DND-41 (cell line): ENCODE measurements around the gene PCSK2.

ENCODE experiments used
- ATAC-seq: fragments of 200-7000 bp; cut with Tn5 transposase; 3 replicates; pipeline ENCODE4 v1.9.1; 2021; ENCODE audit warnings: low read depth; ENCODE audit not compliant: insufficient read depth
- DNase-seq: peaks from one replicate; pipeline ENCODE4 v3.0.0-alpha.2; 2020
- H2AFZ ChIP-seq: 2 replicates; pipeline ENCODE4 v1.6.0; 2012; ENCODE audit warnings: low read depth, low read length
- H3K27ac ChIP-seq: 2 replicates; pipeline ENCODE4 v1.5.1; 2012; ENCODE audit warnings: low read length, inconsistent platforms
- H3K27me3 ChIP-seq: fragments of 200-600 bp; sonication (generic); 2 replicates; pipeline ENCODE4 v1.6.0; 2012; ENCODE audit warnings: low read length, mild to moderate bottlenecking, inconsistent platforms; ENCODE audit not compliant: insufficient read depth, poor library complexity
- H3K36me3 ChIP-seq: 2 replicates; pipeline ENCODE4 v1.5.1; 2012; ENCODE audit warnings: low read length, inconsistent platforms; ENCODE audit not compliant: insufficient read depth
- H3K4me1 ChIP-seq: 2 replicates; pipeline ENCODE4 v1.5.1; 2012; ENCODE audit warnings: mild to moderate bottlenecking, low read length; ENCODE audit not compliant: insufficient read depth
- H3K4me2 ChIP-seq: 2 replicates; pipeline ENCODE4 v1.6.0; 2012; ENCODE audit warnings: mild to moderate bottlenecking, moderate library complexity, low read length, inconsistent platforms; ENCODE audit not compliant: insufficient read depth
- H3K4me3 ChIP-seq, 2 experiments: fragments of 200-600 bp in 1 of 2; shearing (Covaris generic) in 1 of 2; 2 replicates each; pipeline ENCODE4 v1.5.1; 2012 to 2016; ENCODE audit warnings: inconsistent platforms in 2 of 2, low read length in 2 of 2, mild to moderate bottlenecking in 2 of 2, low read depth in 1 of 2, moderate library complexity in 1 of 2
- H3K79me2 ChIP-seq: 2 replicates; pipeline ENCODE4 v1.6.0; 2012; ENCODE audit warnings: low read length, inconsistent platforms; ENCODE audit not compliant: insufficient read depth
- H3K9ac ChIP-seq: 2 replicates; pipeline ENCODE4 v1.6.0; 2012; ENCODE audit warnings: low read depth, mild to moderate bottlenecking, inconsistent platforms, low read length, moderate library complexity
- H3K9me3 ChIP-seq: 2 replicates; pipeline ENCODE4 v1.5.1; 2012; ENCODE audit warnings: low read length, moderate library complexity, mild to moderate bottlenecking, inconsistent platforms; ENCODE audit not compliant: insufficient read depth, severe bottlenecking
- H4K20me1 ChIP-seq: 2 replicates; pipeline ENCODE4 v1.6.0; 2012; ENCODE audit warnings: low read length; ENCODE audit not compliant: insufficient read depth
- CTCF ChIP-seq: IDR thresholded peaks from 2 replicates; pipeline ENCODE4 v1.5.1; 2012; ENCODE audit warnings: borderline replicate concordance, low read length, moderate library complexity, mild to moderate bottlenecking; ENCODE audit not compliant: poor library complexity, severe bottlenecking; ENCODE audit errors: extremely low read depth
- EZH2 ChIP-seq: IDR thresholded peaks from 3 replicates; pipeline ENCODE4 v1.6.1; 2012; ENCODE audit warnings: borderline replicate concordance, low read depth, mild to moderate bottlenecking, moderate library complexity, low read length, inconsistent platforms; ENCODE audit not compliant: severe bottlenecking

PCSK2 gene

DNA sequence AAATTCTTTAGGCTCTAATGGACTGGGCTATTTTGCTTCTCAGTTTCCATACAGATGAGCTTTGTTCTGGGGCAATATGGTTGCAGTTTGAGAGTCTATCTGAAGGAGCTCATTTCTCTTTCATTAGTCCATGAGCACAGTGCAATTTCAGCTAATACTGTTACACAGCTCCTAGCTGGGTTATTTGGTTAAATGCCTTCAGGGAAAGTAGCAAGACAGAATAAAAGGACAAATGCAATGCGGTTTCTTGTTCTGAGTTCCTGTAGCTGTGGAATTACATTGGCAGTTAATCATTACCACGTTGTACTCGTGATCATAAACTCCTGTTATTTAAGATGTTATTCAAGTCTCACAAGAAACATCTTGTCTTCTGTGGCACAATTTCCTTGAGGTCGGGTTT lies 176.6 kb downstream of the PCSK2 start:
- Histone ChIP-seq H3K79me2 (no peaks in the 10 kb centered on the region), H2AFZ (no peak overlapping the region), H3K9me3 (no peaks in the 10 kb centered on the region), H3K36me3 (no peaks in the 10 kb centered on the region), H3K9ac (no peak overlapping the region), H3K4me3 (no peak overlapping the region), H3K4me1 (no peaks in the 10 kb centered on the region), H3K27me3 (peaks cover 7% of the 10 kb centered on the region), H4K20me1 (no peaks in the 10 kb centered on the region), H3K4me2 (no peak overlapping the region), H3K27ac (no peak overlapping the region)
- TF ChIP-seq CTCF (no peak), EZH2 (no peak)
- DNase-seq (no peak), ATAC-seq (no peak)

DNA sequence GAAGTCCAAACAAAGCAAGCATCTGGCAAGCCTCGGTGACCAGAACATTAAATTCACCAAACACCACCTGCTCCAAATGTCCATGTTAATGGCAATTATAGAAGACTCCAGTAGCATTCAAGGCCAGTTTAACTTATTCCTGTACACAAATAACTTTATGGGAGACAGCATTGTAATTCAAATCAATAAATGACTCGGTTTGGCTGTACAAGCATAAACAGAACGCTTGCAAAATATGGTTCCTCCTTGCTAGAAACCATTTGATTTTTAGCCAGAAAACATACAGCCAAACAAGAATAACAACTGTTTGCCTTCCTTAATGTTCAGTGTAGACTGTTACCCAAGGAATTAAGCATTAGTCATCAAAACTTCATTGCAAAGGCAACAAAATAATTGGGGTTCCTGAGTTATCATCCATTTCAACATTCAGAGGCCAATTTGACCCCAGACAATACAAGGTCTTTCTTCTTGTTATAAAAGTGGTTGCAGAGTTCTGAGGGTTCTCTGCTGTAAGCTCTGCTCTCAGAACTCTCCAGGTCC lies 179.3 kb downstream of the PCSK2 start:
- Histone ChIP-seq H2AFZ (no peak overlapping the region), H3K4me1 (no peaks in the 10 kb centered on the region), H3K36me3 (no peaks in the 10 kb centered on the region), H3K27me3 (peaks cover 11% of the 10 kb centered on the region), H3K9me3 (no peaks in the 10 kb centered on the region), H3K79me2 (no peaks in the 10 kb centered on the region), H3K9ac (no peak overlapping the region), H3K4me2 (no peak overlapping the region), H3K4me3 (no peak overlapping the region), H4K20me1 (no peaks in the 10 kb centered on the region), H3K27ac (no peak overlapping the region)
- TF ChIP-seq EZH2 (no peak), CTCF (no peak)
- DNase-seq (no peak), ATAC-seq (no peak)

- H2AFZ ChIP-seq: no peak overlapping the region
- peaks cover 11% of the 10 kb centered on the region for H3K27me3 ChIP-seq
- H3K9me3 ChIP-seq: no peaks in the 10 kb centered on the region
These were observed 180.7 kb downstream of the PCSK2 start for GRCh38 chr20:17407550-17407949.

More at GRCh38 chr20:17407550-17407949, 180.7 kb downstream of the PCSK2 start:
- Histone ChIP-seq H3K9ac (no peak overlapping the region), H3K79me2 (no peaks in the 10 kb centered on the region), H4K20me1 (no peaks in the 10 kb centered on the region), H3K4me2 (no peak overlapping the region), H3K36me3 (no peaks in the 10 kb centered on the region), H3K4me1 (no peaks in the 10 kb centered on the region), H3K27ac (no peak overlapping the region), H3K4me3 (no peak overlapping the region)
- ATAC-seq: no peak
- no peak for TF ChIP-seq CTCF
- TF ChIP-seq EZH2: no peak
- no peak for DNase-seq
